Stimulated activated naive CD8-positive, alpha-beta T cell treated with anti-CD3 and anti-CD28 coated beads, Interleukin-15, Interleukin-2, amounts not matched to agents 100 U/mL and 50 U/mL, for 24 hours (primary cell): ENCODE data around the gene SBNO2.
A peak's percentile ranks its signal among the peaks of the same experiment; 100 is the strongest.

ENCODE experiments used
- ATAC-seq: fragments of 150-1000 bp; cut with Tn5 transposase; one replicate; pipeline ENCODE4 v1.10.0; 2021
- DNase-seq: peaks from one replicate; pipeline ENCODE4 v3.0.0; 2021

SBNO2 gene

DNA sequence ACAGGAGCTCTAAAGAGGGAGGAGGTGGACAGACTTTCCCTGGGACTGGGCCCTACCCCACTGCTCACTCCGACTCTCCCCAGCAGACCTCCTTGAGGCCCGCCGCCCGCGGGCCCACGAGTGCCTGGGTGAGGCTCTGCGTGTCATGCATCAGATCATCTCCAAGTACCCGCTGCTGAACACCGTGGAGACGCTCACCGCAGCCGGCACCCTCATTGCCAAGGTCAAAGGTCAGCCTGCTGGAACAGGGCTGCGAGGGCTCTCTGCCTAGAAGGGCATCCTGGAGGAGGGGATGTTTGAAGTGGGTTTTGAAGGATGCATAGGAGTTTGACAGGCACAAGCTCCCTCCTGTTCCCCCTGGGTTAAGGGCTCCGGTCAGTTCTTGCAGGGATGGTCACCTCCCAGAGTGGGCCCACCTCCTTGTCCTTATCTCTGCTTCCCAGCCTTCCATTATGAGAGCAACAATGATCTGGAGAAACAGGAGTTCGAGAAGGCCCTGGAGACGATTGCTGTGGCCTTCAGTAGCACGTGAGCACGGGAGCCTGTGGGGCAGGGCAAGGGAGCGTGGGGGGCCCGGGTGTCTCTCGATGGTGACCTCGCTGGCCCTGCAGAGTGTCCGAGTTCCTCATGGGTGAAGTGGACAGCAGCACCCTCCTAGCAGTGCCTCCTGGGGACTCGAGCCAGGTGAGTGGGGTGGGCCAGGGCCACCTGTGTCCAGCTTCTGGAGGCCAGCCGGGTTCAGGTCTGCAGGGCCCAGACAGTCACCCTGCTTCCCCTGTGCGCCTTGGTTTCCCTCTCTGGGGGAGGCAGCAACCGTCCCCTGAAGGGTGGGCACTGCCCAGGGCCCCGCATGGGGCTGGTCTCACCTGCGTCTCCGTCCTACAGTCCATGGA is 100.8 kb downstream of the SBNO2 start:
- ATAC-seq = no peak
- no peak for DNase-seq

DNA sequence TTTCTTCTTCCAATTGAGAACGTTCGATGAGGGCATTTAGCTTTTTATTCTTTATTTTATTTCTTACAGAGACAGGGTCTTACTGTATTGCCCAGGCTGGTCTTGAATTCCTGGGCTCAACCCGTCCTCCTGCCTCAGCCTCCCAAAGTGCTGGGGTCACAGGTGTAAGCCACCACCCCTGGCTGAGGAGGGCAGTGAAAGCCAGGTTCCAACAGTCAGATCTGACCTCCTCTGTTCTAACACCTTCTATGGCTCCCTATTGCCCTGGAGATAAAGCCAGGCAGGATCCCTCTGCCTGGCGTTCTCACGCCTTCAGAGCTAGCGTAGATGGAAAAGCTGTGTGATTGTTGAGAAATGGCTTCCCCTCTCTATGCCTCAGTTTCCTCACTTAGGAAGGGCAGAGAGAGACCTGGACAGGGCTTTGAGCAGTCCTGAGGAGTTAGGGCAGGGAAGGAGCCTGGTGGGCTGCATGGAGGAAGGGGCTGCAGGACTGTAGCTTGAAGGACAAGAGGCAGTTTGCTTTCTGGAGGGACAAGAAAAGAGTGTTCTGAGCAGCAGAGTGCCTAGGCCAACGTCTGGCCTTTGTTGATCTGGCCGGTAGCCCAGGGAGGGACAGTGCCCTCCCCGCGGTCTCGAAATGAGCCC is 101.6 kb downstream of the SBNO2 start:
- DNase-seq (no peak), ATAC-seq (no peak)

DNA sequence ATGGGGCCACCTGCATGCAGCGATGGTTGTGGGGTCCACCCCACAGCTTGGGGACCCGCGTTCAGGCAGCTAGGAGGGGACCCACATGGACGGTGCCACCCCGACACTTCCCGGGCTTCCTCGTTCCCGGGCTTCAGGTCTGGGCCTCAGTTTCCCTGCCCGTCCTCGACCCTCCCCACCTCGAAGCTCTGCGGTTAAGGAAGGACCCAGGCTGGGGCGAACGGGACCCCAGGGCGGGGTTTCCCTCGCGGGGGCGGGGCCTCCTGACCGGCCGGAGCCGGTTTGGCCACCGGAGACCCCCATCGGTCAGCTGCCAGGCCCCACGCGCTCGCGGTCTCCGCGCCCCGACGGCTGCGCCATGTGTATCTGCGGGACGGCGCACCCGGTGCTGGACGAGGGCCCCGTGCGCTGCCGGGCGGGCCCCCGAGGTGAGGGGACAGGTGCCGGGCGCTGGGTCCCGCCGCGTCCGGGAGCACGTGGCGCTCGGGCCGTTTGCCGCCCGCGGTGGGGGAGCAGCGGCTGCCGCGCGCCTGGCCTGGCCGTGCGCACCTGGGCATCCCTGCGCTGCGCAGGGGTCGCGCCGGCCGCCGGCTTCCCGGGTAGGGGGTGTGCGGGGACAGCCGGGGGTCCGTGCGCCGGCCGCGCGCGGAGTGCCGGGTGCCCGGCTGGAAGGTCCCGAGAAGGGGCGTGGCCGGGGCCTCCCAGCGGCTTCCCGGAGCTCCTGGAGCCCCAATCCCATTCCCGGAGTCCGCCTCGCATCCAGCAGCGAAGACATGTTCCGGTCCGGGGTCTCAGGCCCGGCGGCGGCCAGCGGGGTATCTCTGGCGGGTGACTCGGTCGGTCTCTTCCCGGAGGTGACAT is 102.9 kb downstream of the SBNO2 start:
- ATAC-seq (no peak), DNase-seq (no peak)

DNA sequence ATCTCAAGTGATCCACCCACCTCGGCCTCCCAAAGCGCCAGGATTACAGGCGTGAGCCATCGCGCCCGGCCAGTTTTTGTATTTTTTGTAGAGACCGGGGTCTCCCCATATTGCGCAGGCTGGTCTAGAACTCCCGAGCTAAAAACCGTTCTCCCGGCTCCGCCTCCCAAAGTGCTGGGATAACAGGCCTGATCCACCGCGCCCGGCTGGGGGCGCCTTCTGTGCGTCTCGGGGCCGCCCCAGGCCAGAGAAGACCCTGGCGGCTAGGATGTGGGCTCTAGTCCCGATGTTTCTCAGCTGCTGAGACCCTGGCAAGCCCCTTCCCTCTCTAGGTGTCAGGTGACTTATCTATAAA is 103.5 kb downstream of the SBNO2 start:
- ATAC-seq = no peak
- DNase-seq = no peak

DNA sequence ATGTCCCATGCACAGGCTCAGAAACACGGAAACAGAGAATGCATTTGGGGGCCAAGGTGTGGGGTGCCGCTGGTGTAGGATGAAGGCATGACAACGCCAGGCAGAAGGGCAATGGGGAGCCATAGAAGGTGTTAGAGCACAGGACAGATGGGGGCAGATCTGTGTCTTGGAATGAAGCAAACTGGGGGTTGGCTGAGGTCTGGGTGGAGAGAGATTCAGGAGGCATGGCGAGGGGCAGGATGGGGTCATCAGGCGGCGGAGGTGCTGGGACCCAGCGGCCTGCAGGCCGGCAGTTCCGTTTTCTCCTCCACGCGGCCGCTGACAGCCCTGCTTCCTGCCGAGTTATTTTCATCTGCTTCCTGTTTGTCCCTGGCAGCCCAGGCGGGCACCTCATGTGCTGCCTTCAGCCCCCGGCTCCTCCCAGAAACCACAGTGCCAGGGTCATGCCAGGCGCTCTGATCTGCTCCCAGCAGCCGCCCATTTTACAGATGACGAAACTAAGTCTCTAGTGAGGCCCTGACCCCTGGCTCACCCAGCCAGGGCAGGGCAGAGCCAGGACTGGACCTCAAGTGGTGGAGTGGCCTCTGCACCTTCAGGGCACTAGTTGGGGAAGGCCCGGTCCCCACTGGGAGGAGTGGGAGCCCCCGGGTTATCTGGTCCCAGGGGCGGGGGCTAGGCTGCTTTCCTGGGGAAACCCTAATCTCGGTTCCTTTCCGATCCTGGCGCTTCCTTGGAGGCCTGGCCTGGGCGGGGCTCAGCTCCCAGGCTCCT is 104.9 kb downstream of the SBNO2 start:
- ATAC-seq (peak; percentile 29), DNase-seq (peak; percentile 75)

DNA sequence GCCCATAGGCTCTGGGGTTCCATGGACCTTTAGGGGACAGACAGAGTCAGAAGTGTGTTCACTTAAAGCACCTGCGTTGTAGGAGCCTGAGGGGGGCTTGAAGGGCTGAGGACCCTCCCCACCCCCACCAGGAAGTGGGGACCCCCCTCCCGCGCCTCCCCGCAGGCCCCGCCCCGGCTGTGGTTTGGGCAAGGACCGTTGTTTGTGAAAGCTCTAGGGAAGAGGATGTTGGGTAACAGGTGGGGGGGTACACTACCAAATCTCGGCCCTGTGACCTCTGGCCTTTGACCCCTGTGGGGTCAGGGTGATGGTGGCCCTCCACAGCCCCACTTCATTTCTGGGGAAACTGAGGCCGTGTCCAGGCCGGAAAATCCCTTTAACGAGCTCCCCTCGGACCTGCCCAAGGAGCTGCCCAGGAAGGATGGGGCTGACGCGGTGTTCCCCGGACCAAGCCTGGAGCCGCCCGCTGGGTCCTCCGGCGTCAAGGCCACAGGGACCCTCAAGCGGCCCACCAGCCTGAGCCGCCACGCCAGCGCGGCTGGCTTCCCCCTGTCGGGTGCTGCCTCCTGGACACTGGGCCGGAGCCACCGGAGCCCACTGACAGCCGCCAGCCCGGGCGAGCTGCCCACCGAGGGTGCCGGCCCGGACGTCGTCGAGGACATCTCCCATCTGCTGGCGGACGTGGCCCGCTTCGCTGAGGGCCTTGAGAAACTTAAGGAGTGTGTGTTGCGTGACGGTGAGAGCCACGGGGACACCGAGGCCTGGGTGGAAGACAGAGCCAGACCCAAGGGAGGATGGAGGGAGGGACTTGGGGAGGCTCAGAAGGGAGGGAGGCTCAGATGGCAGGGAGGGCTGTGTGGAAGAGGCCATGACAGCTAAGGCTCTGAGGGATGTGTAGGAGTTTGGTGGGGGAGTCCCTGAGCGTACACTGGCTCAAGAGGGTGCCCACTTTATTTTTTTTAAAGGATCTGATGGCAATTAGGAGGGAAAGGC is 105.8 kb downstream of the SBNO2 start:
- DNase-seq = peak; percentile 78
- ATAC-seq = no peak

DNA sequence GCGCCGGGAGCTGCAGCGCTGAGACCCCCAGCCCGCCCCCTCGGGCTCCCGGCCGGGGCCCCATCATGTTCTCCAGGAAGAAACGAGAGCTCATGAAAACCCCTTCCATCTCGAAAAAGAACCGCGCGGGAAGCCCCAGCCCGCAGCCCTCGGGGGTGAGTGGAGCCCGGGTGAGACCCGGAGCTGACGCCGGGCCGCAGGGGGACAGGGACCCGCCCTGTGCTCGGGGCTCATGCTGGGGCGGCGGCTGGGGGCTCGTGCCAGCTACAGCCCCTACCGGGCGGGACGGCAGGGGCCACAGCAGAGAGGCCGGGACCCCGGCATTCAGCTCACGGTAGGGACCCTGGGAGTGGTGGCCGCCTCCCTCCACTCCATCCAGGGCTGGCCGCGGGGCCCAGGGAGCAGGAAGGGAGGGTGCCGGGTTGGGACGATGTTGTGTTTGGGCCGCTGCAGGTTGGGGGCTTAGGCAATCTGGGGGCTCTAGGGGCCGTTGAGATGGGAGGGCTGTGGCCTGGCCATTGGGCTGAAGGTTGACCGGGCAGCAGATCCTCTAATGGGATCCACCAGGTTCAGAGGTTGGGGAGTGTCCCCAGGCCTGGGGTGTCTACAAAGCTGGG is 106.6 kb downstream of the SBNO2 start:
- peak; percentile 41 for ATAC-seq
- peak; percentile 75 for DNase-seq

DNA sequence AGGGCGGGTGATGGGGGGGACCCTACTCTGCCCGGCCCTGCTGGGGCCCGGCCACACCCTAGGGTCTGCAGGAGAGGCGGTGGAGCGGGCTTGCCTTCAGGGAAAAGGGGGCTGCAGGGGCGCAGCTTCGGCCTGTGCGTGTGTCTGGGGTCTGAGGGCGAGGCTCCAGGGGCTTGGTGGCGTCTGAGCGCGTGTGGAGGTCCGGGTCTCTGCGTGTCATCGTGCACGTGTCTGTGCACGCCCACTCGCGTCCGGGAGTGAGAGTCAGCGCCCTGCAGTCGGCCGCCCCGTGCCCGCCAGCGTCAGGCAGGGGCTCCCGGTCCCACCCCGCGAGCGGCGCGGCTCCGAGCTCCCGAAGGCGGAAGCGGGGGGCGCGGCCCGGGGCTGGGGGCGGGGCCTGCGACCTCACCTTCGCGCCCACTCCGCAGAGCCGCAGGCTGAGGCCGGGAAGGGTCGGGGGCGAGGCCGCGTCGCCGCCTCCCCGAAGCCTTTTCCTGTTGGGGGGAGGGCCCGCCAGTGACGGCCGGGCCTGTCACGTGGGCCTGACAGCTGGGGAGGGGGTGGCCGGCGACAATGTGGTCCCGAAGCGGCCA is 107.2 kb downstream of the SBNO2 start, which contains the start of gene ARHGAP45:
ARHGAP45 (plus strand) TSS at position 420 of the 593 bp plus-strand sequence. CDS start 239 bp downstream, outside the sequence.
- peak; percentile 90 for DNase-seq
- ATAC-seq = peak; percentile 58

DNA sequence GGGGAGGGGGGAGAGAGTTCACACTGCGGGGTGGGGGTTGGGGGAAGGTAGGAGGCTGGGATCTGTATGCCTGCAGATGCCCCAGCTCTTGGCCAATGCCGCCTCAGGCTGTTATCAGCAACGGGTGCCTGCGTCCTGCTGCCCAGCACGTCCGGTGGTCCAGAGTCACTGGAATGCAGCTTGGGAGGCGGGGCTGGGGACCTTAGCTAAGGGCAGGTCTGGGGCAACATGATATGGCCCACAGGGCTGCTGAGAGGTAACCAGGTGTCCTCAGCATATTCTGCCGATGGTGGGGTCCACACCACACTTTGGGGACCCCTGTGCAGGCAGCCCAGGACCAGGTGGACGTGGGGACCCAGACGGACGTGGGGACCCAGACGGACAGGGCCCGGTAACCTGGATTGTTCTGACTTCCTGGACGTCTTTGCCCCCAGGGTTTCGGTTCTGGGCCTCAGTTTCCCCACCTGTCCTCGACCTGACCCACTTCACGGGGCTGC is 107.8 kb downstream of the SBNO2 start:
- no peak for ATAC-seq

DNA sequence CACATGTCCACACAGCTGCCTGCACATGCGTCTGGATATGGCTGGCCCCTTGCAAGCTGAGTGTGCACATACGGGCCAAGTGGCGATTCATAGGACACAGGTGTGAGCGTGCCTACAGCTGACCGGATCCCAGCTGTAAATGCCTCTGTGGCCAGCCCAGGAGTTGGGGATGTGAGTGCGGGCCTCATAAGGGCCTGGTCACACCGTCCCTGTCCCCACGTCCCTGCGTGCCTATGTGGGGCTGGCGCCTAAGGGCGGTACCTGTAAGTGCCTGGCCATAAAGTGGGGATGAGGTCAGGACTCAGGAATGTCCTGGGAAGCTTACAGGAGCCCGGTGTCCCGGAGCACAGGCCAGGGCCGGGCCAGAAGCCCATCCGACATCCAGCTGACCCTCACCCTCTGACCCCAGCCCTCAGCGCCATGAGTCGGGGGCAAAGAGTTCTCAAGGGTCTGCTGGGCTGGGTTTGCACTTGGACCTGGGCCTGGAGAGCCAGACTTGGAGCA is 108.4 kb downstream of the SBNO2 start:
- no peak for ATAC-seq

More for the DNA sequence above, 107.8 kb downstream of the SBNO2 start:
- DNase-seq = no peak

DNA sequence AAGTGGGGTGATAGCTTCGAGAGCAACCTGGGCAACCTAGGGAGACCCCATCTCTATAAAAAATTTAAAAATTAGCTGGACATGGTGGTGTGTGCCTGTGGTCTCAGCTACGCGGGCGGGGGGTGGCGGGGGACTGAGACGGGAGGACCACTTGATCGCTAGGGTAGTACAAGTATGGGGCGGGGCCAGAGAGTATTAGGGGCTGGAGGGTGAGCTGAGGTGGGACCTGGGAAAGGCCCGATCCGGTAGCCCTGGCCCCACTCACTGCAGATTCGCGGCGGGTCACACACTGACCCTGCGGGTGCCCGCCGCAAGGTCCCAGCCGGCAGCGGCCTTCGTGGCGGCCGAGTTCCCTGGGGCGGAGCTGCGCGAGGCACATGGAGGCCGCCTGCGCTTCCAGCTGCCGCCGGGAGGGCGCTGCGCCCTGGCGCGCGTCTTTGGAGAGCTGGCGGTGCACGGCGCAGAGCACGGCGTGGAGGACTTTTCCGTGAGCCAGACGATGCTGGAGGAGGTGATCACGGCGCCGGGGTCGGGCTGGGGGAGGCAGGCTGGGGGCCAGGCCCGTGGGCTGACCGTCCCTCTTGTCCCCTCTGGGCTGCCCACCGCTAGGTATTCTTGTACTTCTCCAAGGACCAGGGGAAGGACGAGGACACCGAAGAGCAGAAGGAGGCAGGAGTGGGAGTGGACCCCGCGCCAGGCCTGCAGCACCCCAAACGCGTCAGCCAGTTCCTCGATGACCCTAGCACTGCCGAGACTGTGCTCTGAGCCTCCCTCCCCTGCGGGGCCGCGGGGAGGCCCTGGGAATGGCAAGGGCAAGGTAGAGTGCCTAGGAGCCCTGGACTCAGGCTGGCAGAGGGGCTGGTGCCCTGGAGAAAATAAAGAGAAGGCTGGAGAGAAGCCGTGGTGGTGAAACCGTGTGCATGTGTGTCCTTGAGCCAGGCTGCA is 109.1 kb downstream of the SBNO2 start:
- ATAC-seq (peak; percentile 48), DNase-seq (peak; percentile 81)

More for the DNA sequence above, 108.4 kb downstream of the SBNO2 start:
- DNase-seq = no peak

DNA sequence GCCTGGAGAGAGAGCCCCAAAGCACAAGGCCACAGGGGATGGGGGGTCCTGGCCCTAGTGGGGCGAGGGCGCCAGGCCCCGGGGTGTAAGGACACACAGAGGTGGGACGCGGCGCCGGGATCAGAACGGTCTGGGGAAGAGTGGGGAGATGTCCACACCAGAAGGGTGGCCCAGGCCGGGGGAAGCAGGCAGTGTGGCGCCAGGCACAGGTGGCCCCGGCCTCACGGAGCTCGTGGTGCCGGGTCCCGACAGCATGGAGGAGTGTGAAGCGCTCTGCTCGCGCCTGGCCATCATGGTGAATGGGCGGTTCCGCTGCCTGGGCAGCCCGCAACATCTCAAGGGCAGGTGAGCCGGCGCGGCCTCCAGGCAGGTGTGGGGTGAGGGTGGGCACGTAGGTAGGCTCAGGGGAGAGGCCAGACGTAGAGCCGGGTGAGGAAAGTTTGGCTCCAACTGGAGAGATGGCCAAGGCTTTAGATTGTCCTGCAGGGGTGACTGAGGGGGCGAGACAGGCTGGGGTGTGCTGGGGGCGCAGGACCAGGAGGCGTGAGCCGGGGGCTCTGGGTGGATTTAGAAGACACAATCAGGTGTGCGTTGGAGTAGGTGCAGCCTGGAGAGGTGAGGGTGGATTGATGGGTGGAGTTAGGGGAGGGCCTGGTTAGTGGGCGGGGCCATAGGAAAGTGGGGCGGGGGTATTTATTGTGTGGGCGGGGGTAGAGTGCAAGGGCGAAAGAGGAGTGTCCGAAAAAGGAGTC is 110.0 kb downstream of the SBNO2 start:
- ATAC-seq (no peak), DNase-seq (no peak)

DNA sequence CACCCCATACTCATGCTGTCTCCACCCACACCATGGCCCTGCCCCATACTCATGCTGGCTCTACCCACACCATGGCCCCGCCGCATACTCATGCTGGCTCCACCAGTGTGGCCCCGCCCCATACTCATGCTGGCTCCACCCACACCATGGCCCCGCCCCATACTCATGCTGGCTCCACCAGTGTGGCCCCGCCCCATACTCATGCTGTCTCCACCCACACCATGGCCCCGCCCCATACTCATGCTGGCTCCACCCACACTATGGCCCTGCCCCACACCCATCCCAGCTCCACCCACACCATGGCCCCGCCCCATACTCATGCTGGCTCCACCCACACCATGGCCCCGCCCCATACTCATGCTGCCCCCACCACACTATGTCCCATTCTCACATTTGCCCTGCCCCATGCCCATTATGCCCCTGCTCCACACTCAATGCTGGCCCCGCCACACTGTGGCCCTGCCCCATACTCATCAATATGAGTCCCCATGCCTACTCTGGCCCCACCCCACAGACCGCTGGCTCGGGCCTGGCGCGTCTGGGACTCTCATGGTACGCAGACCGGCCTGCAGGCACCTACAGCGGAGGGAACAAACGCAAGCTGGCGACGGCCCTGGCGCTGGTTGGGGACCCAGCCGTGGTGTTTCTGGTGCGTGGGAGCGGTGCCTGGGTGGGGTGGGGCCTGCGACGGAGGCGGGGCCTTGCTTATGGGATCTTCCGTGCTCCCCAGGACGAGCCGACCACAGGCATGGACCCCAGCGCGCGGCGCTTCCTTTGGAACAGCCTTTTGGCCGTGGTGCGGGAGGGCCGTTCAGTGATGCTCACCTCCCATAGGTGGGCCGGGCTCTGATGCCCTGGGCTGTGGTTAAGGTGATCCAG is 110.8 kb downstream of the SBNO2 start:
- DNase-seq (peak; percentile 63), ATAC-seq (no peak)

DNA sequence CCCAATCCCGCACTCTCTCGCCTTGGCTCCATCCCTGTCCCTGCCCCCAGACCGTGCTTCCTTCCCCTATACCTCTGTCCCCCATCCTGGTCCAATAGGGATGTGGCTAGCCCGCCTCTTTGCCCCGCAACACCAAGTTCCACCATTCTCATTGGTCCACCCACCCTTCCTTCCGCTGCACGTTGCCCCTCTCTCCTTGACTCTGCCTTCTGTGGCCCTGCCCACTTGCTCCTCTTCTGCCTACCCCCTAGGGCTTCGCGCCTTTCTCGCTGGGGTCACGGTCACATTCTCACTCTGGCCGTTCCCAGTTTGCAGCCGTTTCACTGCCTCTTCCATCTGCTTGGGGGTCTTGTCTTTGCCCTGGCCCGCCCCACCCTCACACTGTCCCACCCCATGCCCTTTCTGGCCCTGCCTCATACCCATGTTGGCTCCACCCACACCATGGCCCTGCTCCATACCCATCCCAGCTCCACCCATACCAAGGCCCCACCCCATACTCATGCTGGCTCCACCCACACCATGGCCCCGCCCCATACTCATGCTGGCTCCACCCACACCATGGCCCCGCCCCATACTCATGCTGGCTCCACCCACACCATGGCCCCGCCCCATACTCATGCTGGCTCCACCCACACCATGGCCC is 111.6 kb downstream of the SBNO2 start:
- ATAC-seq (no peak), DNase-seq (no peak)

DNA sequence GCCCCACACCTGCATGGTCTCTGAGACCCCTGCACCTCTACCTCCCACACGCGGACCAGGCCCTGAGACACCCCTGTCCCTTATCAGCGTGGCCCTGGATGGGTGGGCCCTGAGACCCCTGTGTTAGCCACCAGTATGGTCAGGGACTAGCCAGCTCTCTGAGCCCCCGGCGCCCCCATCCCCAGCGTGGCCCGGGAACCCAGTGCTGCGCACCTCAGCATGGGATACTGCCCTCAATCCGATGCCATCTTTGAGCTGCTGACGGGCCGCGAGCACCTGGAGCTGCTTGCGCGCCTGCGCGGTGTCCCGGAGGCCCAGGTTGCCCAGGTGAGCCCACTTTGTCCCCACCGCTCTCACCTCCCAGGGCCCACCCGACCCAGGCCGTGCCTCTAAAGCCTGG is 112.1 kb downstream of the SBNO2 start:
- DNase-seq = no peak

DNA sequence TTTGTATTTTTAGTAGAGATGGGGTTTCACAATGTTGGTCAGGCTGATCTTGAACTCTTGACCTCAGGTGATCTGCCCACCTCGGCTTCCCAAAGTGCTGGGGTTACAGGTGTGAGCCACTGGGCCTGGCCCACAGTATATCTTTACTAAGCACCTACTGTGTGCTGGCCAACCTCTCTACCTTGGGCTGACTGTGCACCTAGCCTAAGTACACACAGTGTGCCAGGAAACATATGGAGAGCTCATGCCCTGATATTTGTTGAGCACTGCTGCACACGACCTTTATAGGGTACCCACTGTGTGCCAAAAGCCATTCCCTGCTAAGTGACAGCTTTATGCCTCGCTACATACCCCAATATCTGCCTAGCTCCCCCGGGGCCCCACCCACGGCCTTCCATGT is 113.4 kb downstream of the SBNO2 start:
- ATAC-seq (no peak), DNase-seq (no peak)

More for the DNA sequence above, 112.1 kb downstream of the SBNO2 start:
- no peak for ATAC-seq
